Neural progenitor cell (in vitro differentiated cells): ENCODE measurements around the gene TEX13D. TPM values are rescaled to one million over a fixed set of nuclear protein-coding genes. Genes with fewer than 3 reads are reported as not detected.

Experiments used
- DNase-seq: peaks from one replicate; pipeline ENCODE4 v3.0.0-alpha.2; 2016; ENCODE audit warnings: low spot score
- H2AFZ ChIP-seq: fragments of 200-600 bp; sonication (generic); replicated peaks from 2 replicates; pipeline ENCODE4 v1.6.1; 2016; ENCODE audit warnings: antibody characterized with exemption
- H3F3A ChIP-seq: fragments of 200-600 bp; sonication (generic); 2 replicates; pipeline ENCODE4 v1.6.1; 2016; ENCODE audit warnings: antibody characterized with exemption, low read depth
- H3K27ac ChIP-seq: fragments of 200-600 bp; sonication (generic); 2 replicates; pipeline ENCODE4 v1.5.1; 2016; ENCODE audit warnings: mild to moderate bottlenecking
- H3K27me3 ChIP-seq: fragments of 200-600 bp; sonication (generic); 2 replicates; pipeline ENCODE4 v1.6.1; 2016; ENCODE audit warnings: mild to moderate bottlenecking, moderate library complexity
- H3K36me3 ChIP-seq: fragments of 200-600 bp; sonication (generic); 2 replicates; pipeline ENCODE4 v1.5.1; 2016
- H3K4me1 ChIP-seq: fragments of 200-600 bp; sonication (generic); 2 replicates; pipeline ENCODE4 v1.6.1; 2016; ENCODE audit warnings: mixed run types
- H3K4me2 ChIP-seq: fragments of 200-600 bp; sonication (generic); 2 replicates; pipeline ENCODE4 v1.6.1; 2016
- H3K4me3 ChIP-seq: fragments of 200-600 bp; sonication (generic); 2 replicates; pipeline ENCODE4 v1.5.1; 2016
- H3K79me2 ChIP-seq: fragments of 200-600 bp; sonication (generic); 2 replicates; pipeline ENCODE4 v1.6.1; 2016; ENCODE audit warnings: low read depth
- H3K9ac ChIP-seq: fragments of 200-600 bp; sonication (generic); 2 replicates; pipeline ENCODE4 v1.6.1; 2016
- H3K9me3 ChIP-seq: fragments of 200-600 bp; sonication (generic); 2 replicates; pipeline ENCODE4 v1.5.1; 2016; ENCODE audit warnings: low read depth
- H4K20me1 ChIP-seq: fragments of 200-600 bp; sonication (generic); 2 replicates; pipeline ENCODE4 v1.6.1; 2016; ENCODE audit warnings: low read depth
- H3K27ac Mint-ChIP-seq: 3 replicates; pipeline ENCODE4 v1.8.0; 2021; ENCODE audit warnings: mixed read lengths
- H3K27me3 Mint-ChIP-seq: 2 replicates; pipeline ENCODE4 v1.8.0; 2022; ENCODE audit warnings: low read depth, mild to moderate bottlenecking, inconsistent platforms, moderate library complexity, mixed read lengths; ENCODE audit not compliant: insufficient read depth
- H3K36me3 Mint-ChIP-seq: 3 replicates; pipeline ENCODE4 v1.8.0; 2021; ENCODE audit warnings: mixed read lengths
- H3K4me1 Mint-ChIP-seq: 3 replicates; pipeline ENCODE4 v1.8.0; 2021; ENCODE audit warnings: mixed read lengths
- H3K4me3 Mint-ChIP-seq: 3 replicates; pipeline ENCODE4 v1.8.0; 2021; ENCODE audit warnings: mild to moderate bottlenecking, moderate library complexity, mixed read lengths
- H3K9me3 Mint-ChIP-seq: 3 replicates; pipeline ENCODE4 v1.8.0; 2020; ENCODE audit warnings: mixed read lengths
- CTCF ChIP-seq: fragments of 200-600 bp; sonication (generic); IDR thresholded peaks from 2 replicates; pipeline ENCODE4 v1.5.1; 2017; ENCODE audit warnings: antibody characterized with exemption, mild to moderate bottlenecking
- EZH2 ChIP-seq: fragments of 200-600 bp; sonication (generic); IDR thresholded peaks from 2 replicates; pipeline ENCODE4 v1.6.1; 2017; ENCODE audit warnings: antibody characterized with exemption, mild to moderate bottlenecking, moderate library complexity
- EZH2phosphoT487 ChIP-seq: fragments of 200-600 bp; sonication (generic); IDR thresholded peaks from 2 replicates; pipeline ENCODE4 v1.6.1; 2017; ENCODE audit warnings: antibody characterized with exemption
- total RNA-seq: library from RNA; depleted of rRNA; stranded (reverse); fragments of >200 nt; gene quantifications from 2 replicates; pipeline ENCODE4 v1.2.3, GENCODE V29; 2015; ENCODE audit warnings: low replicate concordance

The TEX13D gene
- total RNA-seq, 1 donor from 2014 or later, result not detected

GRCh38 chrX:124348182-124348581, 15.7 kb downstream of the TEX13D start:
- no peaks in the 10 kb centered on the region for H3K27me3 ChIP-seq
- H3K4me2 ChIP-seq, result no peak overlapping the region
- H3K79me2 ChIP-seq, result no peaks in the 10 kb centered on the region
- no peak overlapping the region for H3K4me3 ChIP-seq
- no peak for TF ChIP-seq EZH2phosphoT487
- TF ChIP-seq EZH2, result no peak
- no peak for TF ChIP-seq CTCF
- no peak overlapping the region for H3K9ac ChIP-seq
- H3K4me1 Mint-ChIP-seq, result peaks cover 17% of the 10 kb centered on the region
- H3K27ac ChIP-seq, result no peak overlapping the region
- peak overlapping the region; percentile 80 for H2AFZ ChIP-seq
- no peaks in the 10 kb centered on the region for H3K9me3 Mint-ChIP-seq
- H3F3A ChIP-seq, result no peaks in the 10 kb centered on the region
- peaks cover 12% of the 10 kb centered on the region for H3K4me1 ChIP-seq
- no peaks in the 10 kb centered on the region for H3K36me3 ChIP-seq
- no peak for DNase-seq
- H4K20me1 ChIP-seq, result no peaks in the 10 kb centered on the region
- no peaks in the 10 kb centered on the region for H3K36me3 Mint-ChIP-seq
- no peaks in the 10 kb centered on the region for H3K27me3 Mint-ChIP-seq
- peak overlapping the region; percentile 92 for H3K27ac Mint-ChIP-seq
- no peak overlapping the region for H3K4me3 Mint-ChIP-seq
- H3K9me3 ChIP-seq, result no peaks in the 10 kb centered on the region

GRCh38 chrX:124348885-124349453, 16.5 kb downstream of the TEX13D start:
- no peaks in the 10 kb centered on the region for H3K36me3 Mint-ChIP-seq
- Histone ChIP-seq H3K36me3 (no peaks in the 10 kb centered on the region), H3F3A (no peaks in the 10 kb centered on the region), H3K4me1 (peaks cover 12% of the 10 kb centered on the region), H3K9ac (no peak overlapping the region), H3K79me2 (no peaks in the 10 kb centered on the region), H3K4me3 (no peak overlapping the region), H2AFZ (no peak overlapping the region), H3K4me2 (no peak overlapping the region), H3K9me3 (no peaks in the 10 kb centered on the region), H3K27ac (no peak overlapping the region), H4K20me1 (no peaks in the 10 kb centered on the region), H3K27me3 (no peaks in the 10 kb centered on the region)
- peaks cover 17% of the 10 kb centered on the region for H3K4me1 Mint-ChIP-seq
- no peak for DNase-seq
- H3K9me3 Mint-ChIP-seq, result no peaks in the 10 kb centered on the region
- no peak for TF ChIP-seq EZH2phosphoT487
- no peak for TF ChIP-seq EZH2
- no peak for TF ChIP-seq CTCF
- no peak overlapping the region for H3K4me3 Mint-ChIP-seq
- H3K27ac Mint-ChIP-seq, result no peak overlapping the region
- H3K27me3 Mint-ChIP-seq, result no peaks in the 10 kb centered on the region

- peaks cover 2% of the 10 kb centered on the region for H3K36me3 ChIP-seq
- TF ChIP-seq EZH2phosphoT487, result no peak
- no peaks in the 10 kb centered on the region for H4K20me1 ChIP-seq
- no peak overlapping the region for H3K27ac ChIP-seq
- no peaks in the 10 kb centered on the region for H3F3A ChIP-seq
- peaks cover 3% of the 10 kb centered on the region for H3K9me3 ChIP-seq
- H3K27me3 Mint-ChIP-seq, result no peaks in the 10 kb centered on the region
- H3K27me3 ChIP-seq, result no peaks in the 10 kb centered on the region
- no peaks in the 10 kb centered on the region for H3K4me1 Mint-ChIP-seq
- H3K4me1 ChIP-seq, result no peaks in the 10 kb centered on the region
- no peak for DNase-seq
- H2AFZ ChIP-seq, result no peak overlapping the region
- no peak overlapping the region for H3K9ac ChIP-seq
- H3K9me3 Mint-ChIP-seq, result no peaks in the 10 kb centered on the region
- H3K36me3 Mint-ChIP-seq, result no peaks in the 10 kb centered on the region
- H3K4me2 ChIP-seq, result no peak overlapping the region
- H3K27ac Mint-ChIP-seq, result no peak overlapping the region
- H3K4me3 Mint-ChIP-seq, result no peak overlapping the region
- H3K79me2 ChIP-seq, result no peaks in the 10 kb centered on the region
- no peak overlapping the region for H3K4me3 ChIP-seq
Measured at GRCh38 chrX:124354648-124355047, 22.2 kb downstream of the TEX13D start.

- Mint-ChIP-seq H3K27ac (no peak overlapping the region), H3K9me3 (peaks cover 2% of the 10 kb centered on the region), H3K27me3 (no peaks in the 10 kb centered on the region), H3K4me3 (no peak overlapping the region), H3K36me3 (no peaks in the 10 kb centered on the region), H3K4me1 (no peaks in the 10 kb centered on the region)
- H3K4me2 ChIP-seq, result no peak overlapping the region
- H4K20me1 ChIP-seq, result no peaks in the 10 kb centered on the region
- no peaks in the 10 kb centered on the region for H3K79me2 ChIP-seq
- H3K27ac ChIP-seq, result no peak overlapping the region
- H3K9ac ChIP-seq, result no peak overlapping the region
- H3K9me3 ChIP-seq, result peaks cover 3% of the 10 kb centered on the region
- H3F3A ChIP-seq, result no peaks in the 10 kb centered on the region
- no peak overlapping the region for H2AFZ ChIP-seq
- no peak for DNase-seq
- TF ChIP-seq EZH2 (no peak), EZH2phosphoT487 (no peak), CTCF (no peak)
- H3K4me3 ChIP-seq, result no peak overlapping the region
- H3K4me1 ChIP-seq, result no peaks in the 10 kb centered on the region
- H3K27me3 ChIP-seq, result no peaks in the 10 kb centered on the region
- H3K36me3 ChIP-seq, result peaks cover 2% of the 10 kb centered on the region
Measured at GRCh38 chrX:124358800-124359383, 26.4 kb downstream of the TEX13D start.
